GM21825 (cell line): ENCODE data around the gene SYN1.

ENCODE experiments used
- ATAC-seq: cut with Tn5 transposase; IDR thresholded peaks from one replicate; pipeline ENCODE4 v1.9.1; 2021; ENCODE audit warnings: mild to moderate bottlenecking, moderate library complexity; ENCODE audit not compliant: unreplicated experiment

The SYN1 gene

GRCh38 chrX:47574547-47575301 lies 44.9 kb downstream of the SYN1 start:
- ATAC-seq, result no peak

- ATAC-seq, result no peak
These were observed 45.5 kb downstream of the SYN1 start for GRCh38 chrX:47574076-47574546.

GRCh38 chrX:47573341-47574075 lies 46.1 kb downstream of the SYN1 start:
- ATAC-seq, result no peak

GRCh38 chrX:47572773-47573340 lies 46.8 kb downstream of the SYN1 start:
- no peak for ATAC-seq

GRCh38 chrX:47571896-47572295 lies 47.8 kb downstream of the SYN1 start:
- ATAC-seq, result no peak

GRCh38 chrX:47571215-47571614 lies 48.4 kb downstream of the SYN1 start:
- ATAC-seq, result no peak

- no peak for ATAC-seq
These were observed 48.9 kb downstream of the SYN1 start for GRCh38 chrX:47570794-47571193.

- ATAC-seq, result no peak
These were observed 50.9 kb downstream of the SYN1 start for GRCh38 chrX:47568656-47569295.

- no peak for ATAC-seq
These were observed 52.8 kb downstream of the SYN1 start for GRCh38 chrX:47566841-47567240.

GRCh38 chrX:47564438-47565085 lies 55.1 kb downstream of the SYN1 start:
- no peak for ATAC-seq

- ATAC-seq, result no peak
These were observed 55.8 kb downstream of the SYN1 start for GRCh38 chrX:47563801-47564315.

- no peak for ATAC-seq
These were observed 56.9 kb downstream of the SYN1 start for GRCh38 chrX:47562615-47563243.

- ATAC-seq, result no peak
These were observed 58.0 kb downstream of the SYN1 start for GRCh38 chrX:47561659-47562151.

GRCh38 chrX:47560934-47561658 lies 58.6 kb downstream of the SYN1 start, which contains the start of gene ARAF:
Gene ARAF (plus strand): TSS chrX:47561205. CDS start chrX:47562968, 1,763 bp downstream.
- ATAC-seq, result peak; percentile 84

- no peak for ATAC-seq
These were observed 59.3 kb downstream of the SYN1 start for GRCh38 chrX:47560179-47560933.

GRCh38 chrX:47558436-47558835 lies 61.2 kb downstream of the SYN1 start:
- ATAC-seq, result no peak

- peak; percentile 91 for ATAC-seq
These were observed 63.5 kb downstream of the SYN1 start for GRCh38 chrX:47556045-47556623.

- ATAC-seq, result no peak
These were observed 76.2 kb downstream of the SYN1 start for GRCh38 chrX:47543496-47543895.
